Prostate gland (tissue), 1 donor: ENCODE results near the gene TNS1.

Source experiments
- POLR2A ChIP-seq: fragments of 450-650 bp; IDR thresholded peaks from one replicate; pipeline ENCODE4 v1.6.1; 2016; ENCODE audit warnings: antibody characterized with exemption, mild to moderate bottlenecking
- POLR2AphosphoS5 ChIP-seq: sonication (generic); formaldehyde crosslinking; IDR thresholded peaks from one replicate; pipeline ENCODE4 v1.6.1; 2017; ENCODE audit warnings: antibody characterized with exemption

- TF ChIP-seq POLR2A (no peak), POLR2AphosphoS5 (no peak)
These were observed 36.4 kb upstream of the TNS1 start for GRCh38 chr2:218039171-218039570.
